ENCODE data around the gene IL5RA.

Gene IL5RA

GRCh38 chr3:3110299-3110630 is at the start of gene IL5RA:
TSS of gene IL5RA (minus strand) at chr3:3110374. CDS start at chr3:3104984, 5,390 bp downstream.
- DNase-seq (ENCODE audit: low read depth): no peak

- DNase-seq (ENCODE audit: low read depth): no peak
Measured at GRCh38 chr3:3157484-3157883, 47.3 kb upstream of the IL5RA start.

GRCh38 chr3:3154879-3155610 is 44.9 kb upstream of the IL5RA start:
- no peak for DNase-seq (ENCODE audit: low read depth)

- no peak for DNase-seq (ENCODE audit: low read depth)
Measured at GRCh38 chr3:3151513-3151912, 41.3 kb upstream of the IL5RA start.

GRCh38 chr3:3149560-3149959 is 39.4 kb upstream of the IL5RA start:
- no peak for DNase-seq (ENCODE audit: low read depth)

GRCh38 chr3:3145831-3146230 is 35.7 kb upstream of the IL5RA start:
- no peak for DNase-seq (ENCODE audit: low read depth)

- DNase-seq (ENCODE audit: low read depth): no peak
Measured at GRCh38 chr3:3141939-3142338, 31.8 kb upstream of the IL5RA start.

- DNase-seq (ENCODE audit: low read depth): no peak
Measured at GRCh38 chr3:3137526-3137925, 27.4 kb upstream of the IL5RA start.

- no peak for DNase-seq (ENCODE audit: low read depth)
Measured at GRCh38 chr3:3134750-3135448, 24.7 kb upstream of the IL5RA start.

GRCh38 chr3:3133500-3133899 is 23.3 kb upstream of the IL5RA start:
- no peak for DNase-seq (ENCODE audit: low read depth)

GRCh38 chr3:3129579-3129978 is 19.4 kb upstream of the IL5RA start:
- DNase-seq (ENCODE audit: low read depth): no peak

GRCh38 chr3:3127432-3128010 is 17.3 kb upstream of the IL5RA start:
- DNase-seq (ENCODE audit: low read depth): no peak

GRCh38 chr3:3126477-3127431 is 16.6 kb upstream of the IL5RA start, which contains the start of gene TRNT1:
TSS of gene TRNT1 (plus strand) at chr3:3126940. CDS start at chr3:3129041, 2,101 bp downstream.
- peak; percentile 94 for DNase-seq (ENCODE audit: low read depth)

GRCh38 chr3:3125977-3126376 is 15.8 kb upstream of the IL5RA start:
- no peak for DNase-seq (ENCODE audit: low read depth)

- DNase-seq (ENCODE audit: low read depth): no peak
Measured at GRCh38 chr3:3119393-3119851, 9.2 kb upstream of the IL5RA start.

- no peak for DNase-seq (ENCODE audit: low read depth)
Measured at GRCh38 chr3:3117651-3118050, 7.5 kb upstream of the IL5RA start.

GRCh38 chr3:3113042-3113709 is 3.0 kb upstream of the IL5RA start:
- no peak for DNase-seq (ENCODE audit: low read depth)

GRCh38 chr3:3110749-3111361 is 681 bp upstream of the IL5RA start:
- no peak for DNase-seq (ENCODE audit: low read depth)

- DNase-seq (ENCODE audit: low read depth): no peak
Measured at GRCh38 chr3:3109407-3110298, 521 bp downstream of the IL5RA start.

GRCh38 chr3:3107858-3108257 is 2.3 kb downstream of the IL5RA start:
- no peak for DNase-seq (ENCODE audit: low read depth)
